OCI-LY7 (cell line): Measurements from ENCODE around the gene APOD.

Experiments used
- CTCF ChIP-seq: fragments of 200-600 bp; sonication (generic); conservative IDR thresholded peaks from 2 replicates; pipeline ENCODE4 v1.5.1; 2014; ENCODE audit warnings: mild to moderate bottlenecking, antibody characterized with exemption, low read length, moderate library complexity, mixed read lengths
- EZH2phosphoT487 ChIP-seq: fragments of 200-600 bp; sonication (generic); IDR thresholded peaks from 2 replicates; pipeline ENCODE4 v1.6.1; 2018; ENCODE audit warnings: low read depth, borderline replicate concordance, mild to moderate bottlenecking, mixed run types, antibody characterized with exemption, low read length, moderate library complexity, mixed read lengths

- TF ChIP-seq CTCF (no peak), EZH2phosphoT487 (no peak)
Observed at GRCh38 chr3:195542698-195543499, 40.8 kb downstream of the APOD start, which contains the start of gene PPP1R2.
